Stimulated activated CD8-positive, alpha-beta memory T cell treated with anti-CD3 and anti-CD28 coated beads, Interleukin-7, amount 100 ng/mL, for 1 hour (primary cell): Measurements from ENCODE around the gene LIMS1.
"Not testable (repeated sequence)": the region's sequence is repeated elsewhere in the genome, so short reads cannot be mapped to it uniquely, and the experiment has no call there.

Experiments used
- DNase-seq, 2 donors: peaks; one replicate each; pipeline ENCODE4 v3.0.0-alpha.2; 2020; ENCODE audit warnings: low read depth in 2 of 2

The LIMS1 gene

GRCh38 chr2:108634576-108635160, 100.4 kb downstream of the LIMS1 start:
- no peak for DNase-seq

- no peak for DNase-seq
These were observed 101.5 kb downstream of the LIMS1 start for GRCh38 chr2:108635630-108636354.

- no peak for DNase-seq
These were observed 103.0 kb downstream of the LIMS1 start for GRCh38 chr2:108637304-108637669.

DNA sequence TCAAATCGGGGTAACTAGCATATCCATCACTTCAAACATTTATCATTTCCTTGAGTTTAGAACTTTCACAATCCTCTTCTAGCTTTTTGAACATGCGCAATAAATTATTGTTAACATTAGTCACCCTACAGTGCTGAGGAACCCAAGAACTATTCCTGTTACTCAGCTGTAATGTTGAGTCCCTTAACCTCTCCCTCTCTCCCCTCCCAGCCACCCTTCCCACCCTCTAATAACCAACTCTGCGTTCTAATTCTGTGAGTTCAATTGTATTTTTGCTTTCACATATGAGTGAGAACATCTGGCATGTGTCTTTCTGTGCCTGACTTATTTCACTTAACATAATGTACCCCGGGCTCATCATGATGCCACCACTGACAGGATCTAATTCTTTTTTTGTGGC, 106.5 kb downstream of the LIMS1 start:
- no peak for DNase-seq

DNA sequence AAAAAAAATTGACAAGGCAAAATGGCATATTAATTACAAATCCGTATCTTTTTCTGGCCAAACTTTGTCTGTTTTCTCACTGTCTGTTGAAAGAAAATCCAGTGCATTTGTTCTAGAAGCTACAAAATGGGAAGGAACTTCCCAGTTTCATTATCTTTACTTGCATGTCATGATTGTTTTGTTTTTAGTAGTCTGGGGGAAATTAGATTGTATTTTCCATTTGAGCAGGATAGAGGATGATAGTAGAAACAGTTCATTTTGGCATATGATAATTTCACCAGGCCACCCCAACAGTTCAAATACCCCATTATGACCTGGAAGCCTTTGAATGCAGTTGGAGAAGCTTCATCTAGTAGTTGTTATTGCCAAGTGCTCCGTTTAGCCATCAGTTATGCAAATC, 107.5 kb downstream of the LIMS1 start:
- DNase-seq: no peak

GRCh38 chr2:108643261-108643849, 109.1 kb downstream of the LIMS1 start:
- no peak for DNase-seq

DNA sequence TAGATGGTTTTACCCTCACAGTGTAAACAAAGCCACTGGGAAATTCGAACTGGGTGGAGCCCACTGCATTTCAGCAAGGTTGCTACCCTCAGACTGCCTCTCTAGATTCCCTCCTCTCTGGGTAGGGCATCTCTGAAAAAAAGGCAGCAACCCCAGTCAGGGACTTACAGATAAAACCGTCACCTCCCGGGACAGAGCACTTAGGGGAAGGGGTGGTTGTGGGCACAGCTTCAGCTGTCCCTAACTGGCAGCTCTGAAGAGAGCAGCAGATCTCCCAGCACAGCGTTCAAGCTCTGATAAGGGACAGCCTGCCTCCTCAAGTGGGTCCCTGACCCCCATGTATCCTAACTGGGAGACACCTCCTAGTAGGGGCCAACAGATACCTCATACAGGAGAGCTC, 109.6 kb downstream of the LIMS1 start:
- DNase-seq: not testable (repeated sequence)

DNA sequence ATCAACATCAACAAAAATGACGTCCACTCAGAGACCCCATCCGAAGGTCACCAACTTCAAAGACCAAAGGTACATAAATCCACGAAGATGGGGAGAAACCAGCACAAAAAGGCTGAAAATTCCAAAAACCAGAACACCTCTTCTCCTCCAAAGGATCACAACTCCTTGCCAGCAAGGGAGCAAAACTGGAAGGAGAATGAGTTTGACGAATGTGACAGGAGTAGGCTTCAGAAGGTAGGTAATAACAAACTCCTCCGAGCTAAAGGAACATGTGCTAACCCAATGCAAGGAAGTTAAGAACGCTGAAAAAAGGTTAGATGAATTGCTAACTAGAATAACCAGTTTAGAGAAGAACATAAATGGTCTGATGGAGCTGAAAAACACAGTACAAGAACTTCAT, 110.2 kb downstream of the LIMS1 start:
- not testable (repeated sequence) for DNase-seq

- DNase-seq: not testable (repeated sequence)
These were observed 114.5 kb downstream of the LIMS1 start for GRCh38 chr2:108648796-108649195.

DNA sequence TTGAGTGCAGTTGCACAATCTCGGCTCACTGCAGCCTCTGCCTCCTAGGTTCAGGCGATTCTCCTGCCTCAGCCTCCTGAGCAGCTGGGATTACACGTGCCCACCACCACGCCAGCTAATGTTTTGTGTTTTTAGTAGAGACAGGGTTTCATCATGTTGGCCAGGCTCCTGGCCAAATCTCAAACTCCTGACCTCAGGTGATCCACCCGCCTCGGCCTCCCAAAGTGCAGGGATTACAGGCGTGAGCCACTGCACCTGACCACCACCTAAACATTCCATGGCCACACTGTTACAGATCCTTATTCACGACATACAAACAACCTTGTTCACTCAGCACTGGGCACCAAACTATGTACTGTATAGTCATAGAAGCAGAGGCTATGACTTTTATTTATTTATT, 116.2 kb downstream of the LIMS1 start:
- DNase-seq: not testable (repeated sequence)

DNA sequence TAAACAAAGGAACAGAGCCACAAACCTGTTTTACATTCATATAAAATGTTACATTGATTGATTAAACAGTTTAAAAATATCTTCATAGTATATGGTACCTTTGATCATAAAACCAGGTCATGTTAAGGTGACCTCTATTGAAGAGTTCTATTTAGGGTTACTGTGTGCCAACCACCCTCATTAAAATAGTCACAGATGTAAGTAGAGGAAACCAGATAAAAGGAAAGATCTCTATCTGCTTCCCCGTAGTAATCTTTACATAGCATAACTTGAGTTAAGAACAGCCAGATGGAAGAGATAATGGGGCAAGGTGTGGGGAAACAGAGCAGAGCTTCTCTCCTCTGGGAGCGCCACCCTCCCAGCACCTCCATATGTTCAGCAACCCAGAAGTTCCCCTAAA, 117.2 kb downstream of the LIMS1 start:
- DNase-seq: not testable (repeated sequence)

- not testable (repeated sequence) for DNase-seq
These were observed 118.1 kb downstream of the LIMS1 start for GRCh38 chr2:108652187-108652931.

GRCh38 chr2:108653425-108653824, 119.2 kb downstream of the LIMS1 start:
- DNase-seq: not testable (repeated sequence)

DNA sequence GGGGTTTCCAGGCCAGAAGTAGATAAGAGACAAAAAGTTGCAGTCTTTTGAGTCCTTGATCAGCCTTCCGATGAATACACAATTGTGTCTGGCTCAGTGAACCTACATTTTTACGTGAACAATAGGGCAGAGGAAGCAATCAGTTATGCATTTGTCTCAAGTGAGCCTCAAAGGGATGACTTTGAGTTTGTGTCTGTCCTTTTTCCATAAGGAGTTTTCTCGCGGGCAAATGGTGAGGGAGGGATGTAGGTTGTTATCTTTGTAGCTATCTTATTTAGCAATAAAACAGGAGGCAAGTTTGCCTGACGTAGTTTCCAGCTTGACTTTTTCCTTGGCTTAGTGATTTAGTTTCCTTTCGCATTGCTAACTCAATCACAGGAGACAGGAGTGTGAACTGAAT, 119.6 kb downstream of the LIMS1 start:
- not testable (repeated sequence) for DNase-seq

GRCh38 chr2:108654521-108655125, 120.4 kb downstream of the LIMS1 start:
- not testable (repeated sequence) for DNase-seq

- DNase-seq: not testable (repeated sequence)
These were observed 121.0 kb downstream of the LIMS1 start for GRCh38 chr2:108655270-108655669.

DNA sequence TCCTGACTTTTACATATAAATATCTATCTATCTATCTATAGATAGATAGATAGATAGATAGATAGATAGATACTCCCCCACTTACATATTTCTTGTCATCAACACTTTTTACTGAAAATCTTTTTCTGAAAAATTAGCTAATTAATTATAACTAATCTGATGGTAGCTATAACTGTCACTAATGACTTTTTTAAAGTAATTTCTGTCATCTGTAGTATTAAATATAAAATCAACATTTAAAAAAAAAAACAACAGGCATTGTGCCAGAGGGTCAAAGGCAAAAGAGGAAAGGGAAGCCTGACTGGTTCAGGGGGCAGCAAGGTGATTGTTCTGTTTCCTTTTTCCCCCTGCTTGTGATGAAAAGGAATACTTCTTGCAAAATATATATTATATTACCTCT, 122.0 kb downstream of the LIMS1 start:
- not testable (repeated sequence) for DNase-seq

DNA sequence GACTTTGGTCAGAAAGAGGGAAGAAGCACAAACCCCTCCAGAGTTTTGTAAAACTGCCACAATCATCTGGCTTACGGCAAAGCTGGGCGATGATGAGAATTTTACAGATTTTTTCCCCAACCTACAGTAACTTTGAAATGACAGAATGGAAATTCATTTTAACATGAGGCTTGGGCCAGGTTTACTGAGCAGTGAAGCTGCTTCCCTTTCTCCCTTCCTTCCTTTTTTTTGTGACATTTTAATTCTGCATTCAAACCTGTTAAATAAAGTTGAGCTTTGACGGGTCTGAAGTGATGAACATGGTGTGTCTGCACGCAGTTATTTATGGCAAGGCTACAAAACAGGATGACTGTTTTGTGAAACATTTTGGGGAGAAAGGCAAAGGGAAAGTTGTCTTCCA, 123.2 kb downstream of the LIMS1 start:
- not testable (repeated sequence) for DNase-seq

- DNase-seq: not testable (repeated sequence)
These were observed 124.3 kb downstream of the LIMS1 start for GRCh38 chr2:108658553-108658952.

DNA sequence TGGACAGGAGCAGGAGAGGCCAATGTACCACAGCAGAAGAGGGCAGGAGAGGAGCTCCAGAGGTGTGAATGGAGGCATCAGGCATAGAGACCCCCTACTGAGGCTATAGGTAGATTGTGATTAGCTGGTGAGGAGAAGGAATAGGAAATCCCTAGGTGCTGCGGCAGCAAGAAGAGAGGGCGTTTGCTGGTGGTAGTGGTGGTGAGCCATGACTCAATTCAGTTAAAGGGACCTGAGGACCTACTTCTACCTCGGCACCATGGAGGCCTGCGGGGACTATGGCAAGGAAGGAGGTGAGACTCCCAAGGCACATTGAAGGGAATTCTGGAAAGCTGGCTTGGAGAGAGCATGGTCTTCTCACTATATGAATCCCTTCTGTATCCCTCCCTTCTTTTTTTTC, 127.2 kb downstream of the LIMS1 start:
- DNase-seq: not testable (repeated sequence)

DNA sequence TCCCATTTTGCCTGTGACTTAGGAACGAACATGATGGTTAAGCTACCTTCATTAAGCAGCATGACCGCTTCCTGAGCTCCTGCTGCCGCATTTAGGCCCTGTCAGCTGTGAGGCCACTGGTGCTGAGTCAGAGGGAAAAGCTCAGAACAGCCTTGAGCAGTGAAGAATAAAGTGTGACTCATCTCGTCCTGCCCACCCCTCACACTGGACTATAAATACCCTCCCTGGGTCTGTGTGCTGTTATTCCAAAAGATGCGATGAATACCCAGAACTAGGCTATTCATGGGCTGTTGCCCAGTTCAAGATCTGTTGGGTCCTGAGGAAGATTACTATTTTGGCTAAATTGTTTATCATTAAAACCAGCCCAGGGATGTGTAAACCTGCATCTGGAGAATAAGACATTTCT, 127.9 kb downstream of the LIMS1 start:
- DNase-seq: not testable (repeated sequence)

DNA sequence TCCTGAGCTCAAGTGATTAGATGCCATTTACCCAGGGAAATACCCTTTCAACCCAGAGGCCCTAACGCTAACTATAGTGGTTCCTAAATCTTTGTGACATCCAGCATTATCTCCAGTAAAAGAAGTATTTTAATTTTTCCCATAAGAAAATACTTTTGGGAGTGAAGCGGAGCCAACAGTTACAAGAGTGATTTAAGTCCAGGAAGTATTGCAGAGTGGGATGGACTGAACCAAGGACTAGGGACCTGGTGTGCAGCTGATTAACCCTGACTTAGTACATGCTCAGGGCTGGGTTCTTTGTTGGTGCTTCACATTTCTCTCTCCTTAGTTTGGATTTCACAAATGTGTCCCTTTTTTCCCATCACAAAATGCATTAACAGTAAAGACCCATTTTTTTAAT, 129.1 kb downstream of the LIMS1 start:
- DNase-seq: not testable (repeated sequence)
